Measurements from ENCODE around the gene OR2AG2. TPM values are rescaled to one million over a fixed set of nuclear protein-coding genes. Genes with fewer than 3 reads are reported as not detected.

OR2AG2 gene
- total RNA-seq: 0.12 and 0.16 TPM in 2 replicates

GRCh38 chr11:6771926-6772893 lies at the start of gene OR2AG2:
OR2AG2 (minus strand) TSS chr11:6771976; CDS start chr11:6768957, 3,019 bp downstream.

GRCh38 chr11:6799402-6799801 lies 27.6 kb upstream of the OR2AG2 start, which contains the start of gene OR6A2:
OR6A2 (minus strand) TSS chr11:6799689; CDS start chr11:6795708, 3,981 bp downstream.

GRCh38 chr11:6782720-6783119 lies 10.9 kb upstream of the OR2AG2 start, which contains the start of gene OR2AG1:
OR2AG1 (plus strand) TSS chr11:6783020; CDS start chr11:6785038, 2,018 bp downstream.

Other genes with a start within 250 kb of the OR2AG2 start
- 12.5 and 12.8 TPM in 2 replicates for gene RRP8, start 168.4 kb downstream of the OR2AG2 start, total RNA-seq
- 216 and 230 TPM in 2 replicates for gene ILK, start 168.2 kb downstream of the OR2AG2 start, total RNA-seq
- gene TAF10, start 159.8 kb downstream of the OR2AG2 start, total RNA-seq: 27.7 and 38.3 TPM in 2 replicates
- 69.9 and 101 TPM in 2 replicates for gene TPP1, start 152.6 kb downstream of the OR2AG2 start, total RNA-seq
- gene DCHS1, start 116.2 kb downstream of the OR2AG2 start, total RNA-seq: 42.3 and 53.2 TPM in 2 replicates
- gene MRPL17, start 88.6 kb downstream of the OR2AG2 start, total RNA-seq: 28.4 and 39.6 TPM in 2 replicates
- gene OR2AG1, start 11.0 kb upstream of the OR2AG2 start, total RNA-seq: not detected in 2 replicates
- 0.32 and 0.49 TPM in 2 replicates for gene OR6A2, start 27.7 kb upstream of the OR2AG2 start, total RNA-seq
- gene OR10A5, start 73.7 kb upstream of the OR2AG2 start, total RNA-seq: not detected in 2 replicates
- gene OR10A2, start 91.1 kb upstream of the OR2AG2 start, total RNA-seq: not detected in 2 replicates
- gene OR10A4, start 104.6 kb upstream of the OR2AG2 start, total RNA-seq: not detected in 2 replicates
- gene OR2D2, start 120.5 kb upstream of the OR2AG2 start, total RNA-seq: 0.32 and 0.61 TPM in 2 replicates
- gene OR2D3, start 149.0 kb upstream of the OR2AG2 start, total RNA-seq: not detected in 2 replicates
- gene ZNF215, start 154.4 kb upstream of the OR2AG2 start, total RNA-seq: 5.7 and 7.4 TPM in 2 replicates
- gene ZNF214, start 248.4 kb upstream of the OR2AG2 start, total RNA-seq: 2.1 and 4.7 TPM in 2 replicates
- 0.16 and 0.24 TPM in 2 replicates for gene NLRP14, start 248.5 kb upstream of the OR2AG2 start, total RNA-seq

Measured in hair follicle dermal papilla cell (primary cell).